ENCODE measurements around the gene CERS2. TPM values are rescaled to one million over a fixed set of nuclear protein-coding genes. Genes with fewer than 3 reads are reported as not detected.

The CERS2 gene
- total and polyA plus RNA-seq, 2 of the 4 experiments (the other 2 are of a cell fraction) = 118 to 127 TPM

DNA sequence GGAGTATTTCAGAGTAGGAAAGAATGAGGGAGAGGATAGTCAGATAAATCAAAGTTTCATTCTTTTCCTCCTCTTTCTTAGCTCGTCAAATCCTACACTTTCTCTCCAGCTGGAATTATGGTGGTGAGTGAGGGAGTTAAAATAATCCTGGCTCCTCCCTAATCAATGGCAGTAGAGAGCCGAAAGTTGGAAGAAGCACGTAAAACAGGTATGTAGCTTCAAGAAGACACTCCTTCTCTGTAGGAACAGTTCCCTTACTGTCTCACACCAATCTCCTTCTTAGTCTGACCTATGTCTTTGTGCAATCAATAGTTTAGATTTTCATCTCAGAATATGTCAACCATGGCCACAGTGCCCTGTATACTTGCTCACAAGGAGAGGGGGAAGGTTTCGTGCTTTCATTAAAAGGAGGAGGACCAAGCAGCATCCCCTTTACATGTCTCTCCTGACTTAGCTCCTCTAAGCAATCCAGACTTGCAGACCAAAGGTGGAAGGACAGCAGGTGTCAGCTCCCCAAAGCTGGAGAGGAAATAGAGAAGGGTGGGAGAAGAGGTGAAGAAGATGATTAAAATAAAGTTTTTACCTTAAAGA is 31.2 kb upstream of the CERS2 start (continued):
- no peak for TF ChIP-seq ELK1 (IDR thresholded peaks at IDR 0.05; ENCODE audit: borderline replicate concordance, low read depth, low read length)

GRCh38 chr1:151003180-151003579 is 28.5 kb upstream of the CERS2 start:
- no peak overlapping the region for H3K9ac ChIP-seq (ENCODE audit: low read depth, low read length)
- DNase-seq (no peak), ATAC-seq (ENCODE audit: low read depth) (no peak)
- no peak overlapping the region for H2AK9ac ChIP-seq (replicated peaks; ENCODE audit: low read depth, low read length, poor library complexity)
- no peaks in the 10 kb centered on the region for H3K27me3 ChIP-seq (ENCODE audit: control insufficient read depth, insufficient read depth, low read length)
- no peak overlapping the region; the same call in 1 of the 2 replicates for H3K23ac ChIP-seq (ENCODE audit: low read depth, low read length)
- ChIA-PET POLR2A (ENCODE audit: unreplicated experiment) (no interaction called here), CTCF (no interaction called here)
- BruUV-seq (replicated peaks) = no TSS peak
- H2BK5ac ChIP-seq (ENCODE audit: low read depth, low read length, poor library complexity, severe bottlenecking) = no peak overlapping the region
- no peak overlapping the region for H3K4me3 ChIP-seq (ENCODE audit: insufficient read depth, low read depth, low read length)
- intact Hi-C loops (cut with micrococcal nuclease) (loop anchor here (10.0 kb wide), 1 partner anchor 438 kb away; no protein-coding TSS in a partner anchor), dilution Hi-C loops (cut with HindIII; ENCODE audit: low sequenced_read_pairs, unreplicated experiment) (no loop called here), in situ Hi-C loops (cut with MboI; ENCODE audit: low sequenced_read_pairs) (no loop called here)
- no peak overlapping the region for H4K5ac ChIP-seq (ENCODE audit: low read depth, low read length)
- no peak overlapping the region for H2BK20ac ChIP-seq (ENCODE audit: low read depth, low read length)
- H3K14ac ChIP-seq (replicated peaks; ENCODE audit: low read depth, low read length) = no peak overlapping the region
- no peak overlapping the region for H2BK15ac ChIP-seq (ENCODE audit: low read depth, low read length)
- no peak overlapping the region for H3K4ac ChIP-seq (ENCODE audit: low read depth, low read length)
- H4K91ac ChIP-seq (ENCODE audit: insufficient read depth, low read depth, low read length) = no peak overlapping the region
- H3K4me1 ChIP-seq (ENCODE audit: control insufficient read depth, insufficient read depth, low read length) = peaks cover 9% of the 10 kb centered on the region
- no peak overlapping the region for H4K8ac ChIP-seq (ENCODE audit: low read depth in 2 of 2, low read length in 2 of 2)
- H3K27ac ChIP-seq (ENCODE audit: insufficient read depth, low read length) = no peak overlapping the region
- H3K9me1 ChIP-seq (ENCODE audit: insufficient read depth, low read length) = peaks cover 16% of the 10 kb centered on the region
- no peaks in the 10 kb centered on the region for H4K20me1 ChIP-seq (ENCODE audit: insufficient read depth, low read length)
- no peaks in the 10 kb centered on the region for H3K9me3 ChIP-seq (ENCODE audit: control insufficient read depth, insufficient read depth, low read length)
- no peak overlapping the region for H2AK5ac ChIP-seq (ENCODE audit: low read depth, low read length)
- no peak overlapping the region for H3K18ac ChIP-seq (ENCODE audit: low read depth, low read length)
- H2BK120ac ChIP-seq (ENCODE audit: low read depth, low read length) = no peak overlapping the region
- H3K36me3 ChIP-seq (ENCODE audit: control insufficient read depth, insufficient read depth, low read length) = peaks cover 18% of the 10 kb centered on the region
- peaks cover 7 to 19% of the 10 kb centered on the region in 2 experiments for H3K79me1 ChIP-seq (ENCODE audit: low read depth in 1 of 2, low read length in 2 of 2)
- no peak overlapping the region for H2AFZ ChIP-seq (replicated peaks; ENCODE audit: low read length, poor library complexity)
- no peak overlapping the region; the same call in 1 of the 2 replicates for H3K4me2 ChIP-seq (ENCODE audit: low read depth, low read length)
- no peak overlapping the region for H3K56ac ChIP-seq (ENCODE audit: extremely low read depth, insufficient read depth, low read length)
- TF ChIP-seq FOS (IDR thresholded peaks at IDR 0.05; ENCODE audit: low read depth, low read length) = no peak
- TF ChIP-seq CEBPB (IDR thresholded peaks at IDR 0.05; ENCODE audit: low read depth, low read length) = no peak
- no peak for TF ChIP-seq POLR2A (IDR thresholded peaks at IDR 0.05; ENCODE audit: low read depth, low read length)
- TF ChIP-seq RFX5 (IDR thresholded peaks at IDR 0.05; ENCODE audit: low read depth, low read length) = no peak
- no peak for TF ChIP-seq RAD21 (IDR thresholded peaks at IDR 0.05; ENCODE audit: low read length)
- no peak for TF ChIP-seq SMC3 (IDR thresholded peaks at IDR 0.05; ENCODE audit: low read depth, low read length)
- TF ChIP-seq RCOR1 (IDR thresholded peaks at IDR 0.05; ENCODE audit: insufficient replicate concordance, low read length) = no peak
- TF ChIP-seq, protein P1, sequence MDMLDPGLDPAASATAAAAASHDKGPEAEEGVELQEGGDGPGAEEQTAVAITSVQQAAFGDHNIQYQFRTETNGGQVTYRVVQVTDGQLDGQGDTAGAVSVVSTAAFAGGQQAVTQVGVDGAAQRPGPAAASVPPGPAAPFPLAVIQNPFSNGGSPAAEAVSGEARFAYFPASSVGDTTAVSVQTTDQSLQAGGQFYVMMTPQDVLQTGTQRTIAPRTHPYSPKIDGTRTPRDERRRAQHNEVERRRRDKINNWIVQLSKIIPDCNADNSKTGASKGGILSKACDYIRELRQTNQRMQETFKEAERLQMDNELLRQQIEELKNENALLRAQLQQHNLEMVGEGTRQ (IDR thresholded peaks at IDR 0.05; ENCODE audit: low read depth, low read length) = no peak
- TF ChIP-seq MAFK (IDR thresholded peaks at IDR 0.05; ENCODE audit: low read depth, low read length) = no peak
- no peak for TF ChIP-seq MXI1 (IDR thresholded peaks at IDR 0.05; ENCODE audit: borderline replicate concordance, low read depth, low read length)
- TF ChIP-seq BHLHE40 (IDR thresholded peaks at IDR 0.05; ENCODE audit: low read depth, low read length) = no peak
- TF ChIP-seq MAZ (IDR thresholded peaks at IDR 0.05; ENCODE audit: borderline replicate concordance, low read depth, low read length) = no peak
- TF ChIP-seq CTCF (conservative IDR thresholded peaks at IDR 0.05; ENCODE audit: low read depth, low read length) = no peak
